Liver (tissue), 9 donors: ENCODE data around the gene CENPV. TPM values are rescaled to one million over a fixed set of nuclear protein-coding genes. Genes with fewer than 3 reads are reported as not detected.

Experiments used
- DNase-seq: peaks from one replicate; pipeline ENCODE4 v3.0.0-alpha.2; 2017; ENCODE audit warnings: low spot score
- H3K27ac ChIP-seq, 2 donors: one replicate each; pipeline ENCODE4 v1.7.0; 2013; ENCODE audit warnings: inconsistent platforms in 2 of 2, low read length in 2 of 2, control low read depth in 1 of 2, low read depth in 1 of 2, mild to moderate bottlenecking in 1 of 2
- H3K27me3 ChIP-seq, 4 donors: one replicate each; pipeline versions ENCODE4 v1.6.1 to v1.7.0; 2013; ENCODE audit warnings: low read length in 3 of 4, inconsistent platforms in 1 of 4, mild to moderate bottlenecking in 1 of 4, moderate library complexity in 1 of 4; ENCODE audit not compliant: control insufficient read depth in 4 of 4, insufficient read depth in 4 of 4
- H3K36me3 ChIP-seq, 4 donors: one replicate each; pipeline versions ENCODE4 v1.6.1 to v1.7.0; 2013; ENCODE audit warnings: low read length in 3 of 4, mild to moderate bottlenecking in 3 of 4, low read depth in 1 of 4, moderate library complexity in 1 of 4; ENCODE audit not compliant: control insufficient read depth in 4 of 4, insufficient read depth in 3 of 4
- H3K4me1 ChIP-seq, 4 donors: one replicate each; pipeline versions ENCODE4 v1.6.1 to v1.7.0; 2013; ENCODE audit warnings: low read length in 3 of 4, mild to moderate bottlenecking in 3 of 4, moderate library complexity in 1 of 4; ENCODE audit not compliant: control insufficient read depth in 4 of 4, insufficient read depth in 4 of 4
- H3K4me3 ChIP-seq, 3 donors: one replicate each; pipeline versions ENCODE4 v1.6.1 to v1.7.0; 2013; ENCODE audit warnings: low read length in 3 of 3, control low read depth in 1 of 3, low read depth in 1 of 3, mild to moderate bottlenecking in 1 of 3
- H3K9ac ChIP-seq, 2 donors: one replicate each; pipeline ENCODE4 v1.7.0; 2013; ENCODE audit warnings: low read length in 2 of 2, mild to moderate bottlenecking in 2 of 2, moderate library complexity in 2 of 2, control low read depth in 1 of 2, low read depth in 1 of 2
- H3K9me3 ChIP-seq, 4 donors: one replicate each; pipeline versions ENCODE4 v1.6.1 to v1.7.0; 2013; ENCODE audit warnings: low read length in 3 of 4; ENCODE audit not compliant: control insufficient read depth in 4 of 4
- ATF3 ChIP-seq: IDR thresholded peaks from 2 replicates; pipeline ENCODE4 v1.6.1; 2016; ENCODE audit warnings: antibody characterized with exemption
- FOXA1 ChIP-seq: IDR thresholded peaks from 2 replicates; pipeline ENCODE4 v1.6.1; 2016; ENCODE audit warnings: antibody characterized with exemption
- GABPA ChIP-seq, 2 donors: IDR thresholded peaks in 1 of 2; conservative IDR thresholded peaks in 1 of 2; 2 replicates each; pipeline ENCODE4 v1.6.1; 2016; ENCODE audit warnings: antibody characterized with exemption in 2 of 2, mild to moderate bottlenecking in 1 of 2, moderate library complexity in 1 of 2
- REST ChIP-seq: IDR thresholded peaks from 2 replicates; pipeline ENCODE4 v1.6.1; 2016; ENCODE audit warnings: antibody characterized with exemption, mild to moderate bottlenecking
- TAF1 ChIP-seq: conservative IDR thresholded peaks from 2 replicates; pipeline ENCODE4 v1.6.1; 2016; ENCODE audit warnings: antibody characterized with exemption, mild to moderate bottlenecking
- ZBTB33 ChIP-seq: IDR thresholded peaks from 2 replicates; pipeline ENCODE4 v1.6.1; 2016; ENCODE audit warnings: antibody characterized with exemption
- WGBS: extraction: QIAGEN DNeasy Blood & Tissue Kit; methylation state at CpG from one replicate; pipeline ENCODE4 v1.1.7; 2013; 5-methylcytosine and 5-hydroxymethylcytosine counted together
- polyA plus RNA-seq, 2 donors: library from polyadenylated mRNA; stranded (reverse) in 1 of 2; unstranded in 1 of 2; fragments of 200-250 nt in 1 of 2; fragments of >200 nt in 1 of 2; fragmentation: Nextera tagmentation in 1 of 2; extraction: Ambion mirVana in 1 of 2; gene quantifications; one replicate each; pipeline versions ENCODE4 v1.2.1 to v1.2.3, GENCODE V29; 2013 to 2015
- total RNA-seq, 2 donors: library from RNA; depleted of rRNA; stranded (reverse); fragments of >200 nt; gene quantifications; one replicate each; pipeline ENCODE4 v1.2.3, GENCODE V29; 2014
- TF ChIP-seq, protein P1 (sequence below): IDR thresholded peaks from 2 replicates; pipeline ENCODE4 v1.6.1; 2016; ENCODE audit warnings: antibody characterized with exemption
- donor health status: healthy.
- donor health status: healthy.
- donor health status: healthy.
- donor health status: healthy.
- donor health status: healthy.

The CENPV gene
- total and polyA plus RNA-seq, 4 donors: 13.1 to 24.3 (median 18.2) TPM

DNA sequence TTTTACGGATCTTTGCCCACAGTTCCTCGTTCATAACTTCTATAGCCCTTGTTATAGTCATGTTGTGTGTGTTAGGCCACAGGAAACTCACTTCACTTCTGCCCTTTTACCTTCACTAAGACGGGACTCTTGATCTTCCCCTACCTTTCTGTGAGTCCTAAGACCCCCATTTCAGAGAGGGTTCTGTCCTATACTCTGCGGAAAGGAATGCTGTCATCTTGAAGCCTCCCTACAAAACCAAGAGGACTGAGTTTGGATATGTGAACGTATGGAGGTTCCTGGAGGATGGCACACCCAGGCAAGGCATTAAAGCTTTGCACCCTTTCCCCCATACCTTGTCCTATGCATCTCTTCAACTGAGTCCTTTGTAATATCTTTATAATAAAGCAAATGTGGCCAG, 31.3 kb upstream of the CENPV start (continued):
- no peak for TF ChIP-seq ZBTB33
- no peak for TF ChIP-seq REST
- no peak for TF ChIP-seq GABPA (IDR thresholded peaks at IDR 0.05 in 1 of 2, conservative IDR thresholded peaks at IDR 0.05 in 1 of 2)

DNA sequence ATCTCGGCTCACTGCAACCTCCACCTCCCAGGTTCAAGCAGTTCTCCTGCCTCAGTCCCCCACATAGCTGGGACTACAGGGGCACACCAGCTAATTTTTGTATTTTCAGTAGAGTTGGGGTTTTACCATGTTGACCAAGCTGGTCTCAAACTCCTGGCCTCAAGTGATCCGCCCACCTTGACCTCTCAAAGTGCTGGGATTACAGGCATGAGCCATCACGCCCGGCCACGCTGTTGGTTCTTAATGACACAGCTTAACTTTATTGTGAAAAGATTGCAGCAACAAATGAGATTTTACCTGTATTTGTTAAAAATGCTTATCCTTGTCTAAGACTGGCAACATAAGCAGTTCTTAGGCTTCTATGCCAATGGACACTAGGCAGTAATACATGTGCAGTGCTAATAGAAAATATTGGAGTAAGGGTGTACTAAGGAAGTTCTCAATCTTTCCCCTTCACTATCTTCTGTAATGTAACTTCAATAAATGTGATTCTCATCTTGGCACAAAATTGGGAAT, 30.6 kb upstream of the CENPV start:
- H3K4me1 ChIP-seq: peaks cover 0 to 21% (median 15%) of the 10 kb centered on the region in 4 donors

More for the DNA sequence above, 30.6 kb upstream of the CENPV start:
- TF ChIP-seq FOXA1: no peak
- TF ChIP-seq GABPA (IDR thresholded peaks at IDR 0.05 in 1 of 2, conservative IDR thresholded peaks at IDR 0.05 in 1 of 2): no peak
- TF ChIP-seq ATF3: no peak
- no peak for TF ChIP-seq ZBTB33
- no peak for TF ChIP-seq TAF1
- TF ChIP-seq, protein P1, sequence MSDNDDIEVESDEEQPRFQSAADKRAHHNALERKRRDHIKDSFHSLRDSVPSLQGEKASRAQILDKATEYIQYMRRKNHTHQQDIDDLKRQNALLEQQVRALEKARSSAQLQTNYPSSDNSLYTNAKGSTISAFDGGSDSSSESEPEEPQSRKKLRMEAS: no peak
- WGBS: 87% methylated on average over 5 of the region's 5 CpGs
- Histone ChIP-seq H3K27ac (peak overlapping the region; percentile 96 to 98), H3K27me3 (no peaks in the 10 kb centered on the region), H3K4me3 (no peak overlapping the region), H3K9ac (peak overlapping the region in 1 of 2 donors; percentile 81), H3K9me3 (no peaks in the 10 kb centered on the region), H3K36me3 (peaks cover 0 to 13% (median 3%) of the 10 kb centered on the region in 4 donors)
- no peak for DNase-seq
